Measurements from ENCODE around the gene SLC17A6. TPM values are rescaled to one million over a fixed set of nuclear protein-coding genes. Genes with fewer than 3 reads are reported as not detected.

The SLC17A6 gene
- total RNA-seq, 2 experiments from 2014 or later = not detected

- H3K27ac ChIP-seq (ENCODE audit: low read depth in 1 of 2, low read length in 2 of 2) = no peak overlapping the region
- ATAC-seq (ENCODE audit: poor library complexity) (no peak), DNase-seq (no peak)
- H3K9me3 ChIP-seq (ENCODE audit: control insufficient read depth in 1 of 2, insufficient read depth in 1 of 2, low read length in 2 of 2) = peaks cover 0 to 10% of the 10 kb centered on the region in 2 experiments
- no peaks in the 10 kb centered on the region for H3K36me3 ChIP-seq (ENCODE audit: insufficient read depth, low read length)
- TF ChIP-seq, protein P1, sequence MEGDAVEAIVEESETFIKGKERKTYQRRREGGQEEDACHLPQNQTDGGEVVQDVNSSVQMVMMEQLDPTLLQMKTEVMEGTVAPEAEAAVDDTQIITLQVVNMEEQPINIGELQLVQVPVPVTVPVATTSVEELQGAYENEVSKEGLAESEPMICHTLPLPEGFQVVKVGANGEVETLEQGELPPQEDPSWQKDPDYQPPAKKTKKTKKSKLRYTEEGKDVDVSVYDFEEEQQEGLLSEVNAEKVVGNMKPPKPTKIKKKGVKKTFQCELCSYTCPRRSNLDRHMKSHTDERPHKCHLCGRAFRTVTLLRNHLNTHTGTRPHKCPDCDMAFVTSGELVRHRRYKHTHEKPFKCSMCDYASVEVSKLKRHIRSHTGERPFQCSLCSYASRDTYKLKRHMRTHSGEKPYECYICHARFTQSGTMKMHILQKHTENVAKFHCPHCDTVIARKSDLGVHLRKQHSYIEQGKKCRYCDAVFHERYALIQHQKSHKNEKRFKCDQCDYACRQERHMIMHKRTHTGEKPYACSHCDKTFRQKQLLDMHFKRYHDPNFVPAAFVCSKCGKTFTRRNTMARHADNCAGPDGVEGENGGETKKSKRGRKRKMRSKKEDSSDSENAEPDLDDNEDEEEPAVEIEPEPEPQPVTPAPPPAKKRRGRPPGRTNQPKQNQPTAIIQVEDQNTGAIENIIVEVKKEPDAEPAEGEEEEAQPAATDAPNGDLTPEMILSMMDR (IDR thresholded peaks at IDR 0.05) = no peak
- no peaks in the 10 kb centered on the region for H3K4me1 ChIP-seq (ENCODE audit: insufficient read depth, low read length)
- intact Hi-C loops (cut with DNase I, micrococcal nuclease) = no loop called here
- H3K4me3 Mint-ChIP-seq = no peak overlapping the region
- H3K27ac Mint-ChIP-seq = no peak overlapping the region
- no peak overlapping the region for H3K4me3 ChIP-seq (ENCODE audit: low read length)
- H3K4me1 Mint-ChIP-seq (ENCODE audit: low read depth) = no peaks in the 10 kb centered on the region
- no peaks in the 10 kb centered on the region for H3K36me3 Mint-ChIP-seq (ENCODE audit: low read depth)
- H3K9me3 Mint-ChIP-seq = no peaks in the 10 kb centered on the region
- ChIA-PET POLR2A (no interaction called here), CTCF (no interaction called here)
- peaks cover 18 to 49% of the 10 kb centered on the region in 2 experiments for H3K27me3 ChIP-seq (ENCODE audit: control insufficient read depth in 1 of 2, insufficient read depth in 2 of 2, low read length in 2 of 2)
- H3K27me3 Mint-ChIP-seq = peaks cover 55% of the 10 kb centered on the region
These were observed 9.8 kb downstream of the SLC17A6 start for GRCh38 chr11:22347857-22348487.

- Mint-ChIP-seq H3K4me1 (ENCODE audit: low read depth) (no peaks in the 10 kb centered on the region), H3K27ac (no peak overlapping the region), H3K9me3 (no peaks in the 10 kb centered on the region), H3K4me3 (no peak overlapping the region), H3K36me3 (ENCODE audit: low read depth) (no peaks in the 10 kb centered on the region), H3K27me3 (peaks cover 45% of the 10 kb centered on the region)
- Histone ChIP-seq H3K27ac (ENCODE audit: low read depth in 1 of 2, low read length in 2 of 2) (no peak overlapping the region), H3K4me3 (ENCODE audit: low read length) (no peak overlapping the region), H3K4me1 (ENCODE audit: insufficient read depth, low read length) (no peaks in the 10 kb centered on the region), H3K27me3 (ENCODE audit: control insufficient read depth in 1 of 2, insufficient read depth in 2 of 2, low read length in 2 of 2) (peaks cover 3 to 34% of the 10 kb centered on the region in 2 experiments), H3K36me3 (ENCODE audit: insufficient read depth, low read length) (no peaks in the 10 kb centered on the region), H3K9me3 (ENCODE audit: control insufficient read depth in 1 of 2, insufficient read depth in 1 of 2, low read length in 2 of 2) (peaks cover 0 to 3% of the 10 kb centered on the region in 2 experiments)
- POLR2A ChIA-PET = no interaction called here
- TF ChIP-seq, protein P1 (IDR thresholded peaks at IDR 0.05) = no peak
- ATAC-seq (ENCODE audit: poor library complexity) (no peak), DNase-seq (no peak)
- intact Hi-C loops (cut with DNase I, micrococcal nuclease) = no loop called here
- CTCF ChIA-PET = no interaction called here
These were observed 11.3 kb downstream of the SLC17A6 start for GRCh38 chr11:22349491-22349890.

DNA sequence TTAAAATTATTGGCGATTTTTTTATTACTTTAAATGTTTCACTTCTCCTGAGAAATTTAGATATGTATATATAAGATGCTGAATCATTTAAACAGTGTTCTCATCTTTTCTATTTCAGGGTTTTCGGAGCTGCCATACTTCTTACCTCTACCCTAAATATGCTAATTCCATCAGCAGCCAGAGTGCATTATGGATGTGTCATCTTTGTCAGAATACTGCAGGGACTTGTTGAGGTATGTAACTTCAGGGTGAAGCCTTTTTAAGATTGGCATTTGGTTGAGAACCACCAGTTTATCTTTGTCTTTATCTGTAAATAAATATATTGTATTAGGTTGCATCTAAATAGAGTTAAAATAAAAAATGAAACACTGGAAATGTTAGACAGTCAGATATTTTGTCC is 21.1 kb downstream of the SLC17A6 start:
- H3K4me3 ChIP-seq (ENCODE audit: low read length) = no peak overlapping the region
- DNase-seq (no peak), ATAC-seq (ENCODE audit: poor library complexity) (no peak)
- no peaks in the 10 kb centered on the region for H3K36me3 ChIP-seq (ENCODE audit: insufficient read depth, low read length)
- ChIA-PET CTCF (no interaction called here), POLR2A (no interaction called here)
- Mint-ChIP-seq H3K27me3 (peaks cover 36% of the 10 kb centered on the region), H3K27ac (no peak overlapping the region), H3K36me3 (ENCODE audit: low read depth) (no peaks in the 10 kb centered on the region), H3K4me1 (ENCODE audit: low read depth) (no peaks in the 10 kb centered on the region), H3K4me3 (no peak overlapping the region), H3K9me3 (no peaks in the 10 kb centered on the region)
- H3K9me3 ChIP-seq (ENCODE audit: control insufficient read depth in 1 of 2, insufficient read depth in 1 of 2, low read length in 2 of 2) = no peaks in the 10 kb centered on the region
- H3K27me3 ChIP-seq (ENCODE audit: control insufficient read depth in 1 of 2, insufficient read depth in 2 of 2, low read length in 2 of 2) = peaks cover 0 to 6% of the 10 kb centered on the region in 2 experiments
- intact Hi-C loops (cut with DNase I, micrococcal nuclease) = no loop called here
- TF ChIP-seq, protein P1 (IDR thresholded peaks at IDR 0.05) = no peak
- no peak overlapping the region for H3K27ac ChIP-seq (ENCODE audit: low read depth in 1 of 2, low read length in 2 of 2)
- no peaks in the 10 kb centered on the region for H3K4me1 ChIP-seq (ENCODE audit: insufficient read depth, low read length)

Data from CD4-positive, alpha-beta T cell (primary cell).